Mesendoderm (in vitro differentiated cells): Measurements from ENCODE around the gene FLT1.

Experiments used
- DNase-seq: peaks from one replicate; pipeline ENCODE4 v3.0.0; 2013
- H2AK5ac ChIP-seq: 2 replicates; pipeline ENCODE4 v1.6.1; 2013; ENCODE audit warnings: low read length, inconsistent platforms
- H2BK120ac ChIP-seq: 2 replicates; pipeline ENCODE4 v1.6.1; 2013; ENCODE audit warnings: low read depth, mild to moderate bottlenecking, low read length, moderate library complexity, mixed read lengths
- H2BK15ac ChIP-seq: replicated peaks from 2 replicates; pipeline ENCODE4 v1.6.1; 2013; ENCODE audit warnings: low read depth, mild to moderate bottlenecking, moderate library complexity
- H2BK5ac ChIP-seq: 2 replicates; pipeline ENCODE4 v1.6.1; 2013; ENCODE audit warnings: low read length, inconsistent platforms
- H3K18ac ChIP-seq: 2 replicates; pipeline ENCODE4 v1.6.1; 2013; ENCODE audit warnings: mild to moderate bottlenecking, low read length, mixed read lengths
- H3K23ac ChIP-seq: one replicate; pipeline ENCODE4 v1.6.1; 2013; ENCODE audit warnings: low read length
- H3K27ac ChIP-seq: 2 replicates; pipeline ENCODE4 v1.5.1; 2013; ENCODE audit warnings: low read depth, mild to moderate bottlenecking, inconsistent platforms, low read length, moderate library complexity
- H3K27me3 ChIP-seq: 2 replicates; pipeline ENCODE4 v1.6.1; 2013; ENCODE audit warnings: low read length, control low read depth, mild to moderate bottlenecking, inconsistent platforms; ENCODE audit not compliant: insufficient read depth, poor library complexity
- H3K36me3 ChIP-seq: 2 replicates; pipeline ENCODE4 v1.6.1; 2013; ENCODE audit warnings: low read length, inconsistent platforms; ENCODE audit not compliant: control insufficient read depth, insufficient read depth
- H3K4ac ChIP-seq: one replicate; pipeline ENCODE4 v1.6.1; 2013; ENCODE audit warnings: low read depth, mild to moderate bottlenecking, low read length, moderate library complexity
- H3K4me1 ChIP-seq: 2 replicates; pipeline ENCODE4 v1.6.1; 2013; ENCODE audit warnings: low read depth, low read length, inconsistent platforms; ENCODE audit not compliant: control insufficient read depth
- H3K4me2 ChIP-seq: 2 replicates; pipeline ENCODE4 v1.6.1; 2013; ENCODE audit warnings: low read length
- H3K4me3 ChIP-seq: 2 replicates; pipeline ENCODE4 v1.5.1; 2013; ENCODE audit warnings: mild to moderate bottlenecking, low read length
- H3K56ac ChIP-seq: one replicate; pipeline ENCODE4 v1.6.1; 2013; ENCODE audit warnings: low read length
- H3K79me1 ChIP-seq: 2 replicates; pipeline ENCODE4 v1.6.1; 2013; ENCODE audit warnings: low read length, inconsistent platforms
- H3K79me2 ChIP-seq: 2 replicates; pipeline ENCODE4 v1.6.1; 2013; ENCODE audit warnings: mild to moderate bottlenecking, low read length; ENCODE audit not compliant: control insufficient read depth, insufficient read depth
- H3K9ac ChIP-seq: 2 replicates; pipeline ENCODE4 v1.6.1; 2013; ENCODE audit warnings: low read length, inconsistent platforms
- H4K5ac ChIP-seq: one replicate; pipeline ENCODE4 v1.6.1; 2013; ENCODE audit warnings: low read length
- H4K8ac ChIP-seq: one replicate; pipeline ENCODE4 v1.6.1; 2013; ENCODE audit warnings: low read depth, mild to moderate bottlenecking, control low read depth, low read length, moderate library complexity
- WGBS: extraction: QIAGEN DNeasy Blood & Tissue Kit; methylation state at CpG from one replicate; pipeline ENCODE4 v1.1.7; 2013; ENCODE audit warnings: low lambda C conversion rate, missing lambda C conversion rate; ENCODE audit not compliant: insufficient coverage; ENCODE audit errors: extremely low coverage; 5-methylcytosine and 5-hydroxymethylcytosine counted together

FLT1 gene

GRCh38 chr13:28503182-28503967 lies 8.4 kb upstream of the FLT1 start:
- WGBS: no CpG with 5 or more reads among the region's 6 CpGs
- Histone ChIP-seq H3K4me2 (no peak overlapping the region), H3K4me3 (no peak overlapping the region), H3K79me2 (no peaks in the 10 kb centered on the region), H3K4ac (peak overlapping the region; percentile 40), H3K18ac (no peak overlapping the region), H3K36me3 (no peaks in the 10 kb centered on the region), H2AK5ac (no peak overlapping the region), H3K79me1 (no peaks in the 10 kb centered on the region), H2BK120ac (no peak overlapping the region), H3K56ac (no peak overlapping the region), H2BK5ac (no peak overlapping the region), H3K9ac (no peak overlapping the region), H3K27ac (no peak overlapping the region), H2BK15ac (no peak overlapping the region), H4K5ac (no peak overlapping the region), H3K4me1 (no peaks in the 10 kb centered on the region), H3K27me3 (no peaks in the 10 kb centered on the region), H4K8ac (no peak overlapping the region), H3K23ac (no peak overlapping the region)
- DNase-seq: peak; percentile 89

- Histone ChIP-seq H2BK5ac (no peak overlapping the region), H3K27me3 (no peaks in the 10 kb centered on the region), H4K5ac (no peak overlapping the region), H3K56ac (peak overlapping the region; percentile 51), H3K4me1 (no peaks in the 10 kb centered on the region), H3K4ac (no peak overlapping the region), H3K18ac (no peak overlapping the region), H3K79me2 (no peaks in the 10 kb centered on the region), H2BK15ac (no peak overlapping the region), H3K4me2 (no peak overlapping the region), H3K36me3 (no peaks in the 10 kb centered on the region), H3K79me1 (no peaks in the 10 kb centered on the region), H3K4me3 (no peak overlapping the region), H4K8ac (no peak overlapping the region), H3K9ac (no peak overlapping the region), H3K23ac (no peak overlapping the region), H2AK5ac (no peak overlapping the region), H2BK120ac (no peak overlapping the region), H3K27ac (no peak overlapping the region)
- no CpG with 5 or more reads among the region's 6 CpGs for WGBS
- no peak for DNase-seq
Measured at GRCh38 chr13:28501547-28501946, 6.6 kb upstream of the FLT1 start.

- peaks cover 3% of the 10 kb centered on the region for H3K4me1 ChIP-seq
- no peak overlapping the region for H3K27ac ChIP-seq
- no peaks in the 10 kb centered on the region for H3K79me2 ChIP-seq
- no peak overlapping the region for H2BK5ac ChIP-seq
- no peaks in the 10 kb centered on the region for H3K79me1 ChIP-seq
- H3K4me2 ChIP-seq: no peak overlapping the region
- H3K36me3 ChIP-seq: no peaks in the 10 kb centered on the region
- DNase-seq: no peak
- no peak overlapping the region for H3K18ac ChIP-seq
- no peak overlapping the region for H3K4me3 ChIP-seq
- no peak overlapping the region for H3K9ac ChIP-seq
- no peak overlapping the region for H3K4ac ChIP-seq
- H2AK5ac ChIP-seq: no peak overlapping the region
- H3K56ac ChIP-seq: no peak overlapping the region
- no peak overlapping the region for H2BK120ac ChIP-seq
- no peak overlapping the region for H4K5ac ChIP-seq
- no peaks in the 10 kb centered on the region for H3K27me3 ChIP-seq
- H3K23ac ChIP-seq: no peak overlapping the region
- no CpG with 5 or more reads among the region's 5 CpGs for WGBS
- H2BK15ac ChIP-seq: no peak overlapping the region
- H4K8ac ChIP-seq: no peak overlapping the region
Measured at GRCh38 chr13:28499609-28500008, 4.7 kb upstream of the FLT1 start.

GRCh38 chr13:28498481-28499115 lies 3.7 kb upstream of the FLT1 start:
- no peak overlapping the region for H3K56ac ChIP-seq
- no peaks in the 10 kb centered on the region for H3K79me1 ChIP-seq
- no peak overlapping the region for H3K4me3 ChIP-seq
- whole genome bisulfite sequencing: no CpG with 5 or more reads among the region's 16 CpGs
- no peak overlapping the region for H2AK5ac ChIP-seq
- H2BK15ac ChIP-seq: no peak overlapping the region
- peaks cover 2% of the 10 kb centered on the region for H3K79me2 ChIP-seq
- no peak overlapping the region for H4K8ac ChIP-seq
- no peak for DNase-seq
- no peaks in the 10 kb centered on the region for H3K27me3 ChIP-seq
- H3K36me3 ChIP-seq: no peaks in the 10 kb centered on the region
- H2BK120ac ChIP-seq: no peak overlapping the region
- no peak overlapping the region for H3K23ac ChIP-seq
- no peak overlapping the region for H3K4ac ChIP-seq
- H2BK5ac ChIP-seq: no peak overlapping the region
- peaks cover 3% of the 10 kb centered on the region for H3K4me1 ChIP-seq
- H4K5ac ChIP-seq: no peak overlapping the region
- no peak overlapping the region for H3K27ac ChIP-seq
- no peak overlapping the region for H3K18ac ChIP-seq
- no peak overlapping the region for H3K4me2 ChIP-seq
- no peak overlapping the region for H3K9ac ChIP-seq

- H3K79me2 ChIP-seq: peaks cover 2% of the 10 kb centered on the region
- H3K4me3 ChIP-seq: no peak overlapping the region
- H2BK120ac ChIP-seq: no peak overlapping the region
- H3K4ac ChIP-seq: no peak overlapping the region
- no peak overlapping the region for H4K8ac ChIP-seq
- H3K4me2 ChIP-seq: no peak overlapping the region
- peaks cover 5% of the 10 kb centered on the region for H3K4me1 ChIP-seq
- H3K56ac ChIP-seq: no peak overlapping the region
- H3K36me3 ChIP-seq: no peaks in the 10 kb centered on the region
- no CpG with 5 or more reads among the region's 4 CpGs for WGBS
- no peak overlapping the region for H3K23ac ChIP-seq
- H2BK15ac ChIP-seq: no peak overlapping the region
- H3K18ac ChIP-seq: no peak overlapping the region
- H2BK5ac ChIP-seq: no peak overlapping the region
- H4K5ac ChIP-seq: no peak overlapping the region
- H3K27me3 ChIP-seq: no peaks in the 10 kb centered on the region
- H3K79me1 ChIP-seq: no peaks in the 10 kb centered on the region
- H3K27ac ChIP-seq: no peak overlapping the region
- DNase-seq: no peak
- H2AK5ac ChIP-seq: no peak overlapping the region
- no peak overlapping the region for H3K9ac ChIP-seq
Measured at GRCh38 chr13:28497143-28497876, 2.4 kb upstream of the FLT1 start.
